Dedifferentiated amniotic fluid mesenchymal stem cell (primary cell): ENCODE results near the gene PTPRD.

Experiments used
- DNase-seq: peaks from one replicate; pipeline ENCODE4 v3.0.0-alpha.2; 2016; ENCODE audit errors: extremely low spot score

The PTPRD gene

GRCh38 chr9:8268216-8268878 lies 2344.5 kb downstream of the PTPRD start:
- no peak for DNase-seq

- DNase-seq, result no peak
Measured at GRCh38 chr9:8267636-8268035, 2345.2 kb downstream of the PTPRD start.

GRCh38 chr9:8266861-8267260 lies 2345.9 kb downstream of the PTPRD start:
- no peak for DNase-seq

GRCh38 chr9:8265281-8265680 lies 2347.5 kb downstream of the PTPRD start:
- DNase-seq, result no peak
